Heart left ventricle (tissue), 13 donors: ENCODE results near the gene ACTA2.

ENCODE experiments used
- CTCF ChIP-seq, 12 donors: fragments of 200-600 bp; sonication (generic) in 4 of 12; IDR thresholded peaks; one replicate each; pipeline versions ENCODE4 v1.5.0 to v1.8.0; 2018 to 2022; ENCODE audit warnings: antibody characterized with exemption in 12 of 12, mild to moderate bottlenecking in 5 of 12
- POLR2A ChIP-seq, 2 donors: fragments of 450-650 bp; IDR thresholded peaks; one replicate each; pipeline ENCODE4 v1.6.1; 2017; ENCODE audit warnings: antibody characterized with exemption in 2 of 2, mild to moderate bottlenecking in 2 of 2, moderate library complexity in 2 of 2
- donor health status: ischemic (EF 13 %, LVEDD 7.1; RV severe dilation, severe dysfunction).
- donor health status: DM: no; HTN: yes; CAD: no.
- donor health status: DM: no; HTN: no; CAD: no.
- donor health status: ischemic (EF 25% LVEDD 6.9; RV normal size, moderate dysfunction).
- donor health status: ischemic (EF 25% LVEDD 5.7; RV mildly dilated, moderate dysfunction).
- donor health status: ischemic (EF 35%, LVEDD 5.7; RV mildly dilated, moderate dysfunction).
- donor health status: nonischemic (EF 11% LVEDD 7.7; RV severe dilation, severe dysfunction).
- donor health status: DM: yes; HTN: yes; CAD: no.
- donor health status: PGD.
- donor health status: ischemic (EF 29% LVEDD 5.4; RV normal size, mild dysfunction).
- donor health status: nonischemic (EF 23%, LVEDD 6.1; RV moderate dilation, normal function).

DNA sequence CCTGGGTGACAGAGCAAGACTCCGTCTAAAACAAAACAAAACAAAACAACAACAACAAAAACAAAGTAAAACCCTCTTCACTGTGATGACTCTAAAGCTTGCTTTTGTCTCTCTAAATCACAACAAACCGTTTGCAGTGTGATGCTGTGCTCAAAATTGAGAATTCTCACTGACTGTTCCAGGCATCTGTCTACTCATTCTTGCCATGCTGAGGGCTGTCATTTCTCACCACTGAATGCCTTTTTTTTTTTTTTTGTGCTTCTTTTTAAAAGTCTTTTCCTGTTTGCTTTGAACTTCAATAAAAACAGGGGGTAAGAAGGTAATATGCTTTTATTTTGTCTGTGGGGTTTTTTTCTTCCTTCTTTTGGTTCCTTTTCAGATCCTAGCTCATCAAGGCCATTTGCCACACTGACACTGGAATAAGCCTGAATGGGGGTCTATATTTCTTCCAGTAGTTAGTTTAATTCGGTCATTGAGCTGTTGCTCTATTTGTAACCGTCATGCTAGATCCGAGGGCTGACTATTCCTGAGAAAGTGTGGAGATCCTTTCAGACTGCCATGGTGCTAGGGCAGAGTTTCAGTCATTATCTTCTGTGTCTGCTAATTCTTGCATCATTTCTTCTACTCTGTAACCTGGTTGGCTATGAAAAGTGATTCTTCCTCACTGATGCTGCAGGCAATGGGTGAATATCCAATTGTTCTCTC, 48.6 kb upstream of the ACTA2 start:
- TF ChIP-seq CTCF (IDR thresholded peaks at IDR 0.05) (no peak), POLR2A (IDR thresholded peaks at IDR 0.05) (no peak)
